ENCODE data around the gene HDAC4. TPM values are rescaled to one million over a fixed set of nuclear protein-coding genes. Genes with fewer than 3 reads are reported as not detected.

Gene HDAC4
- total and polyA plus RNA-seq, 12 donors = 3.7 to 40.0 (median 25.5) TPM

DNA sequence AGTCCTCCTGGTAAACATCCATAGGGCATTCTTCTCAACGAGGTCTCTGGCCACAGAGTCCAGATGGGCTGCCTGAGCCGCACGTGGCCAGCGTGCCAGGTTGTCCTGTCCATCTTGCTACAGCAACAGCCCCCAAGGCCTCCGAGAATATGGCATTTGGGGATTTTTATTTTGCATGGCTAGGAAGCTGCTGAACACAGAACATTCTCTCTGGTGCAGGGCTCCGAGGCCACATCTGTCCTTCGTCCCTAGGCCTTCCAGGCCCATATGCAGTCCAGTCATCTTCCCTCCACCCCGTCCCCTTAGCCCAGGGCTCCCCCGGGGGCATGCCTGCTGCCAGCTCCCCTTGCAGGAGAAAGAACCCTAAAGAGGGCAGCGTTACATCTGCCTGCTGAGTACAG, 2.3 kb downstream of the HDAC4 start:
- Histone ChIP-seq H3K9me3 (no peaks in the 10 kb centered on the region), H3K36me3 (no peaks in the 10 kb centered on the region), H3K4me3 (peak overlapping the region in 1 of 10 donors; percentile 58), H3K27me3 (no peaks in the 10 kb centered on the region), H3K27ac (peak overlapping the region in 5 of 10 donors; percentile 41 to 81 (median 73)), H3K4me1 (peaks cover 2 to 67% (median 42%) of the 10 kb centered on the region in 9 donors)
- ATAC-seq (no peak), DNase-seq (no peak)
- 67 to 70% methylated on average over 10 of the region's 10 CpGs for WGBS, 2 donors
- TF ChIP-seq, protein P1, sequence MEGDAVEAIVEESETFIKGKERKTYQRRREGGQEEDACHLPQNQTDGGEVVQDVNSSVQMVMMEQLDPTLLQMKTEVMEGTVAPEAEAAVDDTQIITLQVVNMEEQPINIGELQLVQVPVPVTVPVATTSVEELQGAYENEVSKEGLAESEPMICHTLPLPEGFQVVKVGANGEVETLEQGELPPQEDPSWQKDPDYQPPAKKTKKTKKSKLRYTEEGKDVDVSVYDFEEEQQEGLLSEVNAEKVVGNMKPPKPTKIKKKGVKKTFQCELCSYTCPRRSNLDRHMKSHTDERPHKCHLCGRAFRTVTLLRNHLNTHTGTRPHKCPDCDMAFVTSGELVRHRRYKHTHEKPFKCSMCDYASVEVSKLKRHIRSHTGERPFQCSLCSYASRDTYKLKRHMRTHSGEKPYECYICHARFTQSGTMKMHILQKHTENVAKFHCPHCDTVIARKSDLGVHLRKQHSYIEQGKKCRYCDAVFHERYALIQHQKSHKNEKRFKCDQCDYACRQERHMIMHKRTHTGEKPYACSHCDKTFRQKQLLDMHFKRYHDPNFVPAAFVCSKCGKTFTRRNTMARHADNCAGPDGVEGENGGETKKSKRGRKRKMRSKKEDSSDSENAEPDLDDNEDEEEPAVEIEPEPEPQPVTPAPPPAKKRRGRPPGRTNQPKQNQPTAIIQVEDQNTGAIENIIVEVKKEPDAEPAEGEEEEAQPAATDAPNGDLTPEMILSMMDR (IDR thresholded peaks at IDR 0.05) = no peak
- intact Hi-C loops (cut with DNase I) = loop anchor here in 7 of 10 donors (5.0 to 10.0 kb wide), 8 partner anchors 61 to 254 kb away; no protein-coding TSS in a partner anchor

DNA sequence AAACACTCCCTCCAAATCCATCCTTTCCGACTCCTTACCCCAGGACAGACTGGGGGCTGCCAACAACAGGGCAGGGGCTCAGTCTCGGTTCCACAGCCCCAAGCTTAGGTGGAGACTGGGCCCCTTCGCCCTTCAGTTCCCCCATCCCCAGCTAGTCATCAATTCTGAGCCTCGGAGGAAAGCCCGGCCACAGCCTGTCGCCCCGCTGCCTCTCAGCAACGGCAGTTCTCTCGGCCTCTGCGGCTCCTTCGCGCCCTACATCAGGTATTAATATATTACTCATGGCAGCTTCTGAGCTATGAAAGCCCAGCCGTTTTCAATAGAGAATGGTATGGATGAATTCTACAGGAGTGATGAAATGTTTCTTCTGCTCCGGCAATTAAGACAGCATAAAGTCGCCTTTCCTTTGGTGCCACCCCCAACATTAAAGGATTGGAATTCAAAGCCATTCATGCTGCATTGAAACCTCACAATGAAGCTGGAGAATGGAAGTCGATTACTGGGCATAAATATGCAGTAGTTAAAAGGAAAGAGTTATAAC, 2.8 kb downstream of the HDAC4 start:
- TF ChIP-seq, protein P1 (IDR thresholded peaks at IDR 0.05) = no peak
- WGBS, 2 donors = 88 to 91% methylated on average over 16 of the region's 16 CpGs
- Histone ChIP-seq H3K4me1 (peaks cover 2 to 72% (median 48%) of the 10 kb centered on the region in 9 donors), H3K36me3 (no peaks in the 10 kb centered on the region), H3K9me3 (no peaks in the 10 kb centered on the region), H3K27ac (peak overlapping the region in 2 of 10 donors; percentile 41 to 75), H3K27me3 (no peaks in the 10 kb centered on the region), H3K4me3 (no peak overlapping the region)
- ATAC-seq (no peak), DNase-seq (no peak)
- intact Hi-C loops (cut with DNase I) = loop anchor here in 7 of 10 donors (5.0 to 10.0 kb wide), 8 partner anchors 61 to 253 kb away; no protein-coding TSS in a partner anchor

DNA sequence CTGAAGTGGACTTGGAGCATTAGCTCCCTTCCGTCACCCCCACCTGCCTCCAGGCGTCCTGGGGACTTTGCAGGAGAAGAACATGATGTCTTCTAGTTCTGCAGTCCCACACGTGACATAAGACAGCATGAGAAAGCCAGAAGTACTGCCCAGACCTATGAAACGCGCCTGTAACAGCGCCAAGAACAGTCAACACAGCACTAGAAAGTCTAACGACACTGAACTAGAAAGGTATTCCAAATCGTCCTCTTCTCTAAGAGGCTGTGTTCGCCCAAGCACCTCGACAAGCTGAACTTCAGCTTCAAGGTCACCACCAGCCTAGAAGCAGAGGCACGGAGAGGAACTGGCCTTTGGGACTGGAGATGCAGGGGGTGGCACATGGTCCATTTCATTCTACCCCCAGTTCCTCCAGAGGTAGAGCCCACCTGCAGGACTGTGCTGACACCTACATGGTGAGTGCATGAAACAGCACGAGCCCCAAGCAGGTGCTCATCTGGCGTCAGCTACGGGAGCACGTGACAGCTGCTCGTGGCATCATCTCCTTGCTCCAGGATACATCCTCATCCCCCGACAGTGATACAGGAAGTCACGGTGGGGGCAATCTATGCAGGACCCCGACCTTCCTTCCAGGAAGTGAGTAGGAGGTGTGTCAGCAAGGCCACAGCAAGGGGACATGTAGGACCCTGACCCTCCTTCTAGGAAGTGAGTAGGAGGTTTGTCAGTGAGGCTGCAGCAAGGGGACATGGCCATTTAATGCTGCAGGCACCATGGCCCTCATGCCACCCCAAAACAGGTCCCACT, 3.7 kb downstream of the HDAC4 start:
- H3K36me3 ChIP-seq = no peaks in the 10 kb centered on the region
- ATAC-seq (peak in 1 of 8 donors; percentile 3), DNase-seq (no peak)
- 42 to 55% methylated on average over 19 of the region's 19 CpGs for WGBS, 2 donors
- intact Hi-C loops (cut with DNase I) = loop anchor here in 7 of 10 donors (5.0 to 10.0 kb wide), 8 partner anchors 60 to 252 kb away; no protein-coding TSS in a partner anchor
- H3K4me1 ChIP-seq = peaks cover 6 to 75% (median 53%) of the 10 kb centered on the region in 9 donors
- no peaks in the 10 kb centered on the region for H3K27me3 ChIP-seq
- H3K4me3 ChIP-seq = no peak overlapping the region
- H3K27ac ChIP-seq = peak overlapping the region in 7 of 10 donors; percentile 5 to 75 (median 56)
- no peaks in the 10 kb centered on the region for H3K9me3 ChIP-seq
- TF ChIP-seq, protein P1 (IDR thresholded peaks at IDR 0.05) = peak in 4 of 9 donors; percentile 6 to 37 (median 32)

DNA sequence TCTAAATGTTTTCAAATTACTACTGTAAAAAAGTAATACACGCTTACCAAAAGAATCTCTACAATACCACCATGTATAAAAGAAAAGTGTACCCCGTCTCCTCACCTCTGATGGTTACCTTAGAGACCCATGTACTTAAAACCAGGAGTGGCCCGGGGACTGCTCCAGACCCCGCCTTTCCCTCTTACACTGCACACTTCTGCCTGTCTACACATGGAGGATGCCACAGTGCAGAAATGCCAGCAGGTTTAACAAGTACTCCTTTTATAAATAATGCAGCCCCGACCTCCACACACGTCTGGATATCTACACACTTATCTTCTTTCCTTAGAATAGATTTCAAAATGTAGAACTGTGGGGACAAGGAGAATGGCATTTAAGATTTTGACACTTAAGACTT, 5.3 kb downstream of the HDAC4 start:
- 50 to 68% methylated on average over 6 of the region's 6 CpGs for WGBS, 2 donors
- DNase-seq = no peak

More for the DNA sequence above, 5.3 kb downstream of the HDAC4 start:
- no peaks in the 10 kb centered on the region for H3K27me3 ChIP-seq
- H3K9me3 ChIP-seq = no peaks in the 10 kb centered on the region
- H3K4me1 ChIP-seq = peaks cover 6 to 85% (median 67%) of the 10 kb centered on the region in 9 donors
- H3K4me3 ChIP-seq = no peak overlapping the region
- TF ChIP-seq, protein P1 (IDR thresholded peaks at IDR 0.05) = no peak
- H3K27ac ChIP-seq = peak overlapping the region in 5 of 10 donors; percentile 5 to 41 (median 24)
- intact Hi-C loops (cut with DNase I) = loop anchor here in 7 of 10 donors (5.0 to 10.0 kb wide), 8 partner anchors 58 to 251 kb away; no protein-coding TSS in a partner anchor
- peak in 5 of 8 donors; percentile 25 to 55 (median 30) for ATAC-seq
- H3K36me3 ChIP-seq = peaks cover 0 to 3% (median 0%) of the 10 kb centered on the region in 9 donors
